Measurements from ENCODE around the gene GPANK1. TPM values are rescaled to one million over a fixed set of nuclear protein-coding genes. Genes with fewer than 3 reads are reported as not detected.
A peak's percentile ranks its signal among the peaks of the same experiment; 100 is the strongest.

Gene GPANK1
- total and polyA plus RNA-seq, 9 of the 15 experiments (the other 6 are each of a cell fraction or from before 2014, with no cell fraction given): 32.2 to 111 (median 46.3) TPM

- TF ChIP-seq, protein P1, sequence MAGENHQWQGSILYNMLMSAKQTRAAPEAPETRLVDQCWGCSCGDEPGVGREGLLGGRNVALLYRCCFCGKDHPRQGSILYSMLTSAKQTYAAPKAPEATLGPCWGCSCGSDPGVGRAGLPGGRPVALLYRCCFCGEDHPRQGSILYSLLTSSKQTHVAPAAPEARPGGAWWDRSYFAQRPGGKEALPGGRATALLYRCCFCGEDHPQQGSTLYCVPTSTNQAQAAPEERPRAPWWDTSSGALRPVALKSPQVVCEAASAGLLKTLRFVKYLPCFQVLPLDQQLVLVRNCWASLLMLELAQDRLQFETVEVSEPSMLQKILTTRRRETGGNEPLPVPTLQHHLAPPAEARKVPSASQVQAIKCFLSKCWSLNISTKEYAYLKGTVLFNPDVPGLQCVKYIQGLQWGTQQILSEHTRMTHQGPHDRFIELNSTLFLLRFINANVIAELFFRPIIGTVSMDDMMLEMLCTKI (IDR thresholded peaks at IDR 0.05; ENCODE audit: partially characterized antibody): no peak
- TF ChIP-seq, protein P2, sequence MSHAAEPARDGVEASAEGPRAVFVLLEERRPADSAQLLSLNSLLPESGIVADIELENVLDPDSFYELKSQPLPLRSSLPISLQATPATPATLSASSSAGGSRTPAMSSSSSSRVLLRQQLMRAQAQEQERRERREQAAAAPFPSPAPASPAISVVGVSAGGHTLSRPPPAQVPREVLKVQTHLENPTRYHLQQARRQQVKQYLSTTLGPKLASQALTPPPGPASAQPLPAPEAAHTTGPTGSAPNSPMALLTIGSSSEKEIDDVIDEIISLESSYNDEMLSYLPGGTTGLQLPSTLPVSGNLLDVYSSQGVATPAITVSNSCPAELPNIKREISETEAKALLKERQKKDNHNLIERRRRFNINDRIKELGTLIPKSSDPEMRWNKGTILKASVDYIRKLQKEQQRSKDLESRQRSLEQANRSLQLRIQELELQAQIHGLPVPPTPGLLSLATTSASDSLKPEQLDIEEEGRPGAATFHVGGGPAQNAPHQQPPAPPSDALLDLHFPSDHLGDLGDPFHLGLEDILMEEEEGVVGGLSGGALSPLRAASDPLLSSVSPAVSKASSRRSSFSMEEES (CRISPR knock-in tag; IDR thresholded peaks at IDR 0.05): no peak
- TF ChIP-seq DMBX1 (CRISPR knock-in tag; IDR thresholded peaks at IDR 0.05; ENCODE audit: borderline replicate concordance) (0 out of 2 replicates have a peak, but pooled peaks have one; percentile 59), SRSF1 (IDR thresholded peaks at IDR 0.05; ENCODE audit: low read depth, low read length) (no peak), ZSCAN32 (CRISPR knock-in tag; IDR thresholded peaks at IDR 0.05) (no peak), SMARCC2 (IDR thresholded peaks at IDR 0.05; ENCODE audit: low read depth) (no peak), ELF1 (tag; IDR thresholded peaks at IDR 0.05) (peak; percentile 66), ATF1 (CRISPR knock-in tag; IDR thresholded peaks at IDR 0.05) (no peak), ATF1 (tag; IDR thresholded peaks at IDR 0.05) (peak; percentile 27; the same call in 1 of the 2 replicates), PPARD (CRISPR knock-in tag; IDR thresholded peaks at IDR 0.05) (no peak), RCOR1 (IDR thresholded peaks at IDR 0.05; ENCODE audit: borderline replicate concordance in 1 of 2, low read depth in 2 of 2, low read length in 2 of 2) (peak in 1 of 2 experiments; percentile 81; a peak in 2 of 4 replicates), ZNF277 (CRISPR knock-in tag; IDR thresholded peaks at IDR 0.05; ENCODE audit: borderline replicate concordance) (no peak), LARP7 (IDR thresholded peaks at IDR 0.05) (no peak), CAMTA2 (CRISPR knock-in tag; conservative IDR thresholded peaks at IDR 0.05) (no peak), ZNF431 (CRISPR knock-in tag; IDR thresholded peaks at IDR 0.05) (no peak), ZNF785 (CRISPR knock-in tag; IDR thresholded peaks at IDR 0.05) (no peak), TBL1XR1 (IDR thresholded peaks at IDR 0.05; ENCODE audit: low read length in 2 of 2) (peak in 1 of 2 experiments; percentile 64; a peak in 2 of 4 replicates), NR2C2 (CRISPR knock-in tag; IDR thresholded peaks at IDR 0.05) (no peak), NR2C2 (tag; IDR thresholded peaks at IDR 0.05) (no peak)
- TF ChIP-seq, protein P3, sequence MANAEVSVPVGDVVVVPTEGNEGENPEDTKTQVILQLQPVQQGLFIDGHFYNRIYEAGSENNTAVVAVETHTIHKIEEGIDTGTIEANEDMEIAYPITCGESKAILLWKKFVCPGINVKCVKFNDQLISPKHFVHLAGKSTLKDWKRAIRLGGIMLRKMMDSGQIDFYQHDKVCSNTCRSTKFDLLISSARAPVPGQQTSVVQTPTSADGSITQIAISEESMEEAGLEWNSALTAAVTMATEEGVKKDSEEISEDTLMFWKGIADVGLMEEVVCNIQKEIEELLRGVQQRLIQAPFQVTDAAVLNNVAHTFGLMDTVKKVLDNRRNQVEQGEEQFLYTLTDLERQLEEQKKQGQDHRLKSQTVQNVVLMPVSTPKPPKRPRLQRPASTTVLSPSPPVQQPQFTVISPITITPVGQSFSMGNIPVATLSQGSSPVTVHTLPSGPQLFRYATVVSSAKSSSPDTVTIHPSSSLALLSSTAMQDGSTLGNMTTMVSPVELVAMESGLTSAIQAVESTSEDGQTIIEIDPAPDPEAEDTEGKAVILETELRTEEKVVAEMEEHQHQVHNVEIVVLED (CRISPR knock-in tag; IDR thresholded peaks at IDR 0.05): no peak
- TF ChIP-seq, protein P4, sequence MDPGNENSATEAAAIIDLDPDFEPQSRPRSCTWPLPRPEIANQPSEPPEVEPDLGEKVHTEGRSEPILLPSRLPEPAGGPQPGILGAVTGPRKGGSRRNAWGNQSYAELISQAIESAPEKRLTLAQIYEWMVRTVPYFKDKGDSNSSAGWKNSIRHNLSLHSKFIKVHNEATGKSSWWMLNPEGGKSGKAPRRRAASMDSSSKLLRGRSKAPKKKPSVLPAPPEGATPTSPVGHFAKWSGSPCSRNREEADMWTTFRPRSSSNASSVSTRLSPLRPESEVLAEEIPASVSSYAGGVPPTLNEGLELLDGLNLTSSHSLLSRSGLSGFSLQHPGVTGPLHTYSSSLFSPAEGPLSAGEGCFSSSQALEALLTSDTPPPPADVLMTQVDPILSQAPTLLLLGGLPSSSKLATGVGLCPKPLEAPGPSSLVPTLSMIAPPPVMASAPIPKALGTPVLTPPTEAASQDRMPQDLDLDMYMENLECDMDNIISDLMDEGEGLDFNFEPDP (CRISPR knock-in tag; IDR thresholded peaks at IDR 0.05): no peak
These were observed 15.7 kb upstream of the GPANK1 start, which contains the start of gene LY6G5C (continued) for GRCh38 chr6:31680226-31681134.
